HCT116 (cell line): ENCODE measurements around the gene GSTA2. TPM values are rescaled to one million over a fixed set of nuclear protein-coding genes. Genes with fewer than 3 reads are reported as not detected.

Experiments used
- ATAC-seq: fragments of 200-7000 bp; cut with Tn5 transposase; 2 replicates; pipeline ENCODE4 v1.9.1; 2020; ENCODE audit warnings: mild to moderate bottlenecking, moderate library complexity
- BruUV-seq: library from RNA; stranded (reverse); fragments of 400-500 nt; replicated peaks from 2 replicates; lab custom pipeline; 2021; lab: Mats Ljungman, UMichigan
- CTCF ChIA-PET: fragments of 300-600 bp; sonication (Branson Sonifier 250); formaldehyde crosslinking; loops from one replicate; lab custom pipeline; 2021; ENCODE audit warnings: antibody characterized with exemption; lab: Charles Lee
- POLR2A ChIA-PET: fragments of 300-600, 350-600 bp; sonication (Branson Sonifier 250); formaldehyde crosslinking; loops from one replicate; lab custom pipeline; 2021; ENCODE audit warnings: antibody characterized with exemption; lab: Charles Lee
- RAD21 ChIA-PET, 2 experiments: fragments of 300-600 bp; sonication (Branson Sonifier 250); formaldehyde crosslinking; loops; one replicate each; lab custom pipeline; 2023; ENCODE audit warnings: low total read pairs in 2 of 2; ENCODE audit not compliant: uncharacterized antibody in 2 of 2, unreplicated experiment in 2 of 2, low non-redundant PET in 1 of 2; lab: Charles Lee
- DNase-seq: peaks from one replicate; pipeline ENCODE4 v3.0.0-alpha.2; 2010; ENCODE audit warnings: low read depth, low spot score
- H2AFZ ChIP-seq: fragments of 200-600 bp; shearing (Covaris generic), sonication (generic); 2 replicates; pipeline ENCODE4 v1.6.1; 2017; ENCODE audit warnings: low read depth, mixed run types, mixed read lengths, antibody characterized with exemption, low read length; ENCODE audit not compliant: poor library complexity, severe bottlenecking
- H3K27ac ChIP-seq: 2 replicates; pipeline ENCODE4 v1.5.1; 2012; ENCODE audit warnings: low read depth, low read length
- H3K27me3 ChIP-seq: fragments of 200-600 bp; sonication (generic); 2 replicates; pipeline ENCODE4 v1.6.1; 2016; ENCODE audit warnings: mixed run types, low read length, mixed read lengths; ENCODE audit not compliant: insufficient read depth
- H3K36me3 ChIP-seq, 2 experiments: fragments of 200-500 bp in 1 of 2; fragments of 200-600 bp in 1 of 2; sonication (Bioruptor generic) in 1 of 2; sonication (generic) in 1 of 2; 2 replicates each; pipeline versions ENCODE4 v1.5.1 to v1.6.1; 2014 to 2016; ENCODE audit warnings: low read length in 2 of 2, inconsistent platforms in 1 of 2, mixed read lengths in 1 of 2, mixed run types in 1 of 2; ENCODE audit not compliant: insufficient read depth in 2 of 2, control insufficient read depth in 1 of 2
- H3K4me1 ChIP-seq, 2 experiments: fragments of 200-600 bp in 1 of 2; sonication (generic) in 1 of 2; 2 replicates each; pipeline versions ENCODE4 v1.5.1 to v1.6.1; 2012 to 2017; ENCODE audit warnings: low read length in 2 of 2, inconsistent platforms in 1 of 2, mild to moderate bottlenecking in 1 of 2, mixed read lengths in 1 of 2, mixed run types in 1 of 2, moderate library complexity in 1 of 2; ENCODE audit not compliant: insufficient read depth in 2 of 2, control insufficient read depth in 1 of 2
- H3K4me2 ChIP-seq: fragments of 200-600 bp; sonication (generic); 2 replicates; pipeline ENCODE4 v1.6.1; 2017; ENCODE audit warnings: mixed run types, low read length, mixed read lengths
- H3K4me3 ChIP-seq, 2 experiments: fragments of 200-600 bp in 1 of 2; sonication (generic) in 1 of 2; replicated peaks in 1 of 2; 2 replicates each; pipeline ENCODE4 v1.5.1; 2011 to 2016; ENCODE audit warnings: low read length in 2 of 2, control low read depth in 1 of 2, low read depth in 1 of 2, mild to moderate bottlenecking in 1 of 2, mixed read lengths in 1 of 2, mixed run types in 1 of 2
- H3K79me2 ChIP-seq: fragments of 200-600 bp; sonication (generic); 2 replicates; pipeline ENCODE4 v1.6.1; 2017; ENCODE audit warnings: mild to moderate bottlenecking, mixed run types, low read length, moderate library complexity, mixed read lengths; ENCODE audit not compliant: insufficient read depth
- H3K9ac ChIP-seq: fragments of 200-600 bp; sonication (generic); 2 replicates; pipeline ENCODE4 v1.6.1; 2016; ENCODE audit warnings: low read length, mixed read lengths
- H3K9me2 ChIP-seq: fragments of 200-600 bp; sonication (generic), shearing (Covaris generic); 2 replicates; pipeline ENCODE4 v1.6.1; 2017; ENCODE audit warnings: mixed run types, mild to moderate bottlenecking, moderate library complexity; ENCODE audit not compliant: insufficient read depth
- H3K9me3 ChIP-seq, 2 experiments: fragments of 200-500 bp in 1 of 2; fragments of 200-600 bp in 1 of 2; sonication (Bioruptor generic) in 1 of 2; sonication (generic) in 1 of 2; 2 replicates each; pipeline ENCODE4 v1.6.1; 2014 to 2017; ENCODE audit warnings: low read length in 2 of 2, mixed read lengths in 2 of 2, inconsistent platforms in 1 of 2, low read depth in 1 of 2, mild to moderate bottlenecking in 1 of 2, mixed run types in 1 of 2, moderate library complexity in 1 of 2; ENCODE audit not compliant: control insufficient read depth in 1 of 2, insufficient read depth in 1 of 2
- H4K20me1 ChIP-seq: fragments of 200-600 bp; sonication (generic), shearing (Covaris generic); 2 replicates; pipeline ENCODE4 v1.6.1; 2017; ENCODE audit warnings: mixed run types, mild to moderate bottlenecking, moderate library complexity; ENCODE audit not compliant: insufficient read depth
- CBX3 ChIP-seq: IDR thresholded peaks from 2 replicates; pipeline ENCODE4 v1.6.1; 2012; ENCODE audit warnings: low read depth
- CTCF ChIP-seq, 3 experiments: fragments of 200-600 bp in 1 of 3; sonication (generic) in 1 of 3; IDR thresholded peaks in 2 of 3; conservative IDR thresholded peaks in 1 of 3; 2 replicates each; pipeline ENCODE4 v1.5.1; 2012 to 2017; ENCODE audit warnings: low read depth in 2 of 3, low read length in 2 of 3, antibody characterized with exemption in 1 of 3, borderline replicate concordance in 1 of 3, control low read depth in 1 of 3, mild to moderate bottlenecking in 1 of 3, mixed read lengths in 1 of 3, mixed run types in 1 of 3, moderate library complexity in 1 of 3; ENCODE audit not compliant: insufficient read depth in 1 of 3
- EGR1 ChIP-seq: IDR thresholded peaks from 2 replicates; pipeline ENCODE4 v1.6.1; 2012; ENCODE audit warnings: low read depth
- EZH2 ChIP-seq: fragments of 200-600 bp; sonication (generic); IDR thresholded peaks from 2 replicates; pipeline ENCODE4 v1.6.1; 2017; ENCODE audit warnings: antibody characterized with exemption, mixed run types
- FOSL1 ChIP-seq: IDR thresholded peaks from 2 replicates; pipeline ENCODE4 v1.6.1; 2012; ENCODE audit warnings: low read depth
- JUND ChIP-seq: IDR thresholded peaks from 2 replicates; pipeline ENCODE4 v1.6.1; 2012
- RAD21 ChIP-seq: IDR thresholded peaks from 2 replicates; pipeline ENCODE4 v1.6.1; 2012; ENCODE audit warnings: low read depth, mild to moderate bottlenecking
- REST ChIP-seq: IDR thresholded peaks from 2 replicates; pipeline ENCODE4 v1.6.1; 2012; ENCODE audit warnings: low read depth
- SIN3A ChIP-seq: IDR thresholded peaks from 2 replicates; pipeline ENCODE4 v1.6.1; 2012; ENCODE audit warnings: low read depth
- ZFX ChIP-seq: fragments of 450-650 bp; IDR thresholded peaks from 2 replicates; pipeline ENCODE4 v1.6.1; 2017
- ZNF274 ChIP-seq: fragments of 200-500 bp; sonication (Bioruptor generic); IDR thresholded peaks from 2 replicates; pipeline ENCODE4 v1.6.1; 2014; ENCODE audit warnings: mild to moderate bottlenecking, low read depth, low read length, inconsistent platforms
- intact Hi-C: fragments of 100-400 bp; cut with micrococcal nuclease; formaldehyde crosslinking; loops from 2 replicates; pipeline ENCODE4 v1.10.0; 2022
- total RNA-seq: library from RNA; stranded (reverse); gene quantifications from one replicate; pipeline ENCODE4 v1.2.1, GENCODE V29; 2021; ENCODE audit not compliant: unreplicated experiment
- TF ChIP-seq, protein P1 (sequence below): IDR thresholded peaks from 2 replicates; pipeline ENCODE4 v1.6.1; 2012
- TF ChIP-seq, protein P2 (sequence below): IDR thresholded peaks from 2 replicates; pipeline ENCODE4 v1.6.1; 2011; ENCODE audit warnings: mild to moderate bottlenecking, low read length, moderate library complexity; ENCODE audit not compliant: insufficient replicate concordance; ENCODE audit errors: extremely low read depth

The GSTA2 gene
- total RNA-seq, 1 experiment from 2014 or later = not detected

DNA sequence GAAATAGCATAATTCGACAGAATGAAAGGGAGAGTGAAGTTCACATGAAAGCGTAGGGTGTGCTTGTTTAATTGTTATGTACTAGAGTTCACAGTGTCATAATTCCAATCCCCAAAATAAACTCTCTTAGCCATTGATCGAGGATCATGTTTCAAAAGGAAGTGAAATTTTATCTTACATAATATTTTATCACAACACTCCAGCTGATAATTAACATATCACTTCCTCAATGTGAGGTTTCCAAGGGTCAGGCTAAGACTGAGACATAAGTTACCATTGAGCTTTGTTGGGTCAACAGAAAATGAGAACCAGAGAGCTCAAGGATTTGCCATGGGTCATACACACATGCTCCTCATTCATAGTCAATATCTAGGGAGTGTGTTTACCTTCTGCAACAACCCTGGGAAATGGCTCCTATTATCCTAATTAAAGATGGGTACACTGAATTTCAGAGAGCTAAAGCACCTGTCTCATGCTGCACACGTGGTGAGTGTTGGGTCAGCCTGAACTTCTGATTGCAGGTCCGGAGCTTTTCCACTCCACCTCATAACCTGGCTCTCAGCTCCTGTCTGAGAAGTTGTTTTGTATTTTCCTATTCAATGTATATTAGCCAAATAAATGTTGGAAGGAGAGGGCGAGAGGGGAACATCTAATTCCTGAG lies 3.0 kb downstream of the GSTA2 start:
- no TSS peak for BruUV-seq
- no peak for TF ChIP-seq EZH2
- TF ChIP-seq CBX3 = no peak
- no peak for TF ChIP-seq CTCF (IDR thresholded peaks at IDR 0.05 in 2 of 3, conservative IDR thresholded peaks at IDR 0.05 in 1 of 3; ENCODE audit: borderline replicate concordance in 1 of 3, insufficient read depth in 1 of 3, low read depth in 2 of 3, low read length in 2 of 3)
- no peak for TF ChIP-seq ZFX
- no peak for TF ChIP-seq SIN3A
- no peak for TF ChIP-seq ZNF274
- TF ChIP-seq, protein P1, sequence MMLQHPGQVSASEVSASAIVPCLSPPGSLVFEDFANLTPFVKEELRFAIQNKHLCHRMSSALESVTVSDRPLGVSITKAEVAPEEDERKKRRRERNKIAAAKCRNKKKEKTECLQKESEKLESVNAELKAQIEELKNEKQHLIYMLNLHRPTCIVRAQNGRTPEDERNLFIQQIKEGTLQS = no peak
- no peak for TF ChIP-seq RAD21
- TF ChIP-seq EGR1 = no peak
- no peak for TF ChIP-seq FOSL1
- TF ChIP-seq JUND = no peak
- TF ChIP-seq, protein P2, sequence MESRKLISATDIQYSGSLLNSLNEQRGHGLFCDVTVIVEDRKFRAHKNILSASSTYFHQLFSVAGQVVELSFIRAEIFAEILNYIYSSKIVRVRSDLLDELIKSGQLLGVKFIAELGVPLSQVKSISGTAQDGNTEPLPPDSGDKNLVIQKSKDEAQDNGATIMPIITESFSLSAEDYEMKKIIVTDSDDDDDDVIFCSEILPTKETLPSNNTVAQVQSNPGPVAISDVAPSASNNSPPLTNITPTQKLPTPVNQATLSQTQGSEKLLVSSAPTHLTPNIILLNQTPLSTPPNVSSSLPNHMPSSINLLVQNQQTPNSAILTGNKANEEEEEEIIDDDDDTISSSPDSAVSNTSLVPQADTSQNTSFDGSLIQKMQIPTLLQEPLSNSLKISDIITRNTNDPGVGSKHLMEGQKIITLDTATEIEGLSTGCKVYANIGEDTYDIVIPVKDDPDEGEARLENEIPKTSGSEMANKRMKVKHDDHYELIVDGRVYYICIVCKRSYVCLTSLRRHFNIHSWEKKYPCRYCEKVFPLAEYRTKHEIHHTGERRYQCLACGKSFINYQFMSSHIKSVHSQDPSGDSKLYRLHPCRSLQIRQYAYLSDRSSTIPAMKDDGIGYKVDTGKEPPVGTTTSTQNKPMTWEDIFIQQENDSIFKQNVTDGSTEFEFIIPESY = no peak
- TF ChIP-seq REST = no peak
- Histone ChIP-seq H4K20me1 (no peaks in the 10 kb centered on the region), H3K27ac (no peak overlapping the region), H3K9ac (no peak overlapping the region), H3K27me3 (no peaks in the 10 kb centered on the region), H3K4me2 (no peak overlapping the region), H3K36me3 (no peaks in the 10 kb centered on the region), H3K9me3 (no peaks in the 10 kb centered on the region), H3K79me2 (no peaks in the 10 kb centered on the region), H2AFZ (no peak overlapping the region), H3K4me1 (0 out of 4 replicates have a peak, but pooled peaks cover 0 to 4% of the 10 kb centered on the region in 2 experiments), H3K4me3 (no peak overlapping the region), H3K9me2 (no peaks in the 10 kb centered on the region)
- CTCF ChIA-PET = no interaction called here
- DNase-seq (no peak), ATAC-seq (no peak)
- RAD21 ChIA-PET = no interaction called here
- intact Hi-C loops = no loop called here
- POLR2A ChIA-PET = no interaction called here
